A549 treated with CORT108297 at 1 μM for 4 hours (cell line): ENCODE results near the gene TCF25. TPM values are rescaled to one million over a fixed set of nuclear protein-coding genes. Genes with fewer than 3 reads are reported as not detected.

Experiments
- total RNA-seq: library from RNA; stranded (reverse); fragments of 200-300 nt; extraction: Qiagen RNA extraction; gene quantifications from 5 replicates; pipeline ENCODE4 v1.2.3, GENCODE V29; 2022

The TCF25 gene, protein sequence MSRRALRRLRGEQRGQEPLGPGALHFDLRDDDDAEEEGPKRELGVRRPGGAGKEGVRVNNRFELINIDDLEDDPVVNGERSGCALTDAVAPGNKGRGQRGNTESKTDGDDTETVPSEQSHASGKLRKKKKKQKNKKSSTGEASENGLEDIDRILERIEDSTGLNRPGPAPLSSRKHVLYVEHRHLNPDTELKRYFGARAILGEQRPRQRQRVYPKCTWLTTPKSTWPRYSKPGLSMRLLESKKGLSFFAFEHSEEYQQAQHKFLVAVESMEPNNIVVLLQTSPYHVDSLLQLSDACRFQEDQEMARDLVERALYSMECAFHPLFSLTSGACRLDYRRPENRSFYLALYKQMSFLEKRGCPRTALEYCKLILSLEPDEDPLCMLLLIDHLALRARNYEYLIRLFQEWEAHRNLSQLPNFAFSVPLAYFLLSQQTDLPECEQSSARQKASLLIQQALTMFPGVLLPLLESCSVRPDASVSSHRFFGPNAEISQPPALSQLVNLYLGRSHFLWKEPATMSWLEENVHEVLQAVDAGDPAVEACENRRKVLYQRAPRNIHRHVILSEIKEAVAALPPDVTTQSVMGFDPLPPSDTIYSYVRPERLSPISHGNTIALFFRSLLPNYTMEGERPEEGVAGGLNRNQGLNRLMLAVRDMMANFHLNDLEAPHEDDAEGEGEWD
- total RNA-seq = 67.2 to 86.3 TPM (median 80.9 TPM) in 5 replicates

DNA sequence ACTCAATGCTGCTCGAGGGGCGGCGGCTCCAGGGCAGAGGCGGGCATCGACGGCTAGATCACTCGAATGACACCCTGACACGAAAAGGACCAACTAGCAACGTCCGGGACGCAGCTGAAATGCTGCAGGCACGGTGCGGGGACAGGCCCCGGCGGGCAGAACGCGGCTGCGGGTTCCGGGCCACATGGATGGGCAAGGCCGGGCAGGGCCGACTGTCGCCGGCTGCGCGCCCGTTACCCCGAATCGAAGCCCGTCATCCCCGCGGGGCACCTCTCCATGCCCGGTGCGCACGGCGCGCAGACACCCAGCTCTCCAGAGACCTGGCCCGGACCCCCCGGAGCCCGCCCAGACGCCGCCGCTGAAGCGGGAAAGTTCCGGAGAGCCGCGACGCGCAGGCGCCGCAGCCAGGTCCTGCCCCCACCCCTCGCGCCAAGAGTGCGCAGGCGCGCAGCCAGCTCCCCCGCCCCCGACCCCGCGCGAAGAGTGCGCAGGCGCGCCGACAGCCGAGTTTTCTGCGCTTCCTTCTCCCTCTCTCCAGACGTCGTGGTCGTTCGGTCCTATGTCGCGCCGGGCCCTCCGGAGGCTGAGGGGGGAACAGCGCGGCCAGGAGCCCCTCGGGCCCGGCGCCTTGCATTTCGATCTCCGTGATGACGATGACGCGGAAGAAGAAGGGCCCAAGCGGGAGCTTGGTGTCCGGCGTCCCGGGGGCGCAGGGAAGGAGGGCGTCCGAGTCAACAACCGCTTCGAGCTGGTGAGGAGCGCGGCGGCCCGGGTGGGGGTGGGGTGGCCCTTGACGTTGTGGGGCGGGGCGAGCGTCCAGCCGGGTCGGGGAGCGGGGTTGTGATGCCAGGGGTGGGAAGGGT, at the start of gene TCF25:
Gene TCF25 (plus strand): TSS at position 484 of the 863 bp plus-strand sequence. CDS start 76 bp downstream, at position 560.

DNA sequence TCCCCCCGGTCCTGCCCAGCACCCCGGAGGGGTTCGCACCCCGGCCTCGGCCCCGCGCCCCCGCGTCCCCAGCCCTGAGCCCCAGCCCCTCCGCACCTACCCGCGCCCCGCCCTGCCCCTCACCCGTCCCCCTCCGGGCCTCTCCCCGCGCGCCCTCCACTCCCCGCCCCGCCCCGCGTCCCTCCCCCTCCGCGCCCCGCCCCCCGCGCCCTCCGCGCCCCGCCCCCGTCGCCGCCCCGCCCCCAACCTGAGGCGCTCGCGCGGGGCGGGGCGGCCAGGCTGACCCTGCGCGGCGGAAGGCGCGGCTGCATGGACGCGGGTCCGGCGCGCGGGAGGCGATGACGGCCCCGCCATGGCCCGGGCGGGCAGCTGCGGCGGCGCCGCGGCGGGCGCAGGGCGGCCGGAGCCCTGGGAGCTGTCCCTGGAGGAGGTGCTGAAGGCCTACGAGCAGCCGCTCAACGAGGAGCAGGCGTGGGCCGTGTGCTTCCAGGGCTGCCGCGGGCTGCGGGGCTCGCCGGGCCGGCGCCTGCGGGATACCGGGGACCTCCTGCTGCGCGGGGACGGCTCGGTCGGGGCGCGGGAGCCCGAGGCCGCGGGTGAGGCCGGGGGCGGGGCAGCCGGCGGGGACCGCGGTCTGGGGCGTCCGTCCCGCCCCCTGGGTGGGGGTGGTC, 45.1 kb upstream of the TCF25 start, which contains the start of gene SPIRE2:
Gene SPIRE2 (plus strand): TSS at position 277 of the 671 bp plus-strand sequence. CDS start 76 bp downstream, at position 353.

DNA sequence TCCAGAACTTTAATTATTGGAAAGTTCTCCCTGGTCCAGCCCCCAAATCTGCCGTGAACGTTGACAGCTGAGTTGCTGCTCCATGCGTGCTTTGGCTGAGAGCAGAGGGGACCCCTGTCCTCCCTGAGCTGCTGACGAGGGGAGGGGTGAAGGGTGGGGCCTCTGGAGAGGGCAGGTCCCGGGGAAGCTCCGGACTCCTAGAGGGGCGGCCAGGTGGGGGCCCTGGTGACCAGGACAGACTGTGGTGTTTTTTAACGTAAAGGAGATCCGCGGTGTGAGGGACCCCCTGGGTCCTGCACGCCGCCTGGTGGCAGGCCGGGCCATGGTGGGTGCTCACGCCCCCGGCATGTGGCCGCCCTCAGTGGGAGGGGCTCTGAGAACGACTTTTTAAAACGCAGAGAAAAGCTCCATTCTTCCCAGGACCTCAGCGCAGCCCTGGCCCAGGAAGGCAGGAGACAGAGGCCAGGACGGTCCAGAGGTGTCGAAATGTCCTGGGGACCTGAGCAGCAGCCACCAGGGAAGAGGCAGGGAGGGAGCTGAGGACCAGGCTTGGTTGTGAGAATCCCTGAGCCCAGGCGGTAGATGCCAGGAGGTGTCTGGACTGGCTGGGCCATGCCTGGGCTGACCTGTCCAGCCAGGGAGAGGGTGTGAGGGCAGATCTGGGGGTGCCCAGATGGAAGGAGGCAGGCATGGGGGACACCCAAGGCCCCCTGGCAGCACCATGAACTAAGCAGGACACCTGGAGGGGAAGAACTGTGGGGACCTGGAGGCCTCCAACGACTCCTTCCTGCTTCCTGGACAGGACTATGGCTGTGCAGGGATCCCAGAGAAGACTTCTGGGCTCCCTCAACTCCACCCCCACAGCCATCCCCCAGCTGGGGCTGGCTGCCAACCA, 45.3 kb downstream of the TCF25 start, which contains the start of gene MC1R:
Gene MC1R (plus strand): TSS at position 410 of the 895 bp plus-strand sequence. CDS start 397 bp downstream, at position 807.

DNA sequence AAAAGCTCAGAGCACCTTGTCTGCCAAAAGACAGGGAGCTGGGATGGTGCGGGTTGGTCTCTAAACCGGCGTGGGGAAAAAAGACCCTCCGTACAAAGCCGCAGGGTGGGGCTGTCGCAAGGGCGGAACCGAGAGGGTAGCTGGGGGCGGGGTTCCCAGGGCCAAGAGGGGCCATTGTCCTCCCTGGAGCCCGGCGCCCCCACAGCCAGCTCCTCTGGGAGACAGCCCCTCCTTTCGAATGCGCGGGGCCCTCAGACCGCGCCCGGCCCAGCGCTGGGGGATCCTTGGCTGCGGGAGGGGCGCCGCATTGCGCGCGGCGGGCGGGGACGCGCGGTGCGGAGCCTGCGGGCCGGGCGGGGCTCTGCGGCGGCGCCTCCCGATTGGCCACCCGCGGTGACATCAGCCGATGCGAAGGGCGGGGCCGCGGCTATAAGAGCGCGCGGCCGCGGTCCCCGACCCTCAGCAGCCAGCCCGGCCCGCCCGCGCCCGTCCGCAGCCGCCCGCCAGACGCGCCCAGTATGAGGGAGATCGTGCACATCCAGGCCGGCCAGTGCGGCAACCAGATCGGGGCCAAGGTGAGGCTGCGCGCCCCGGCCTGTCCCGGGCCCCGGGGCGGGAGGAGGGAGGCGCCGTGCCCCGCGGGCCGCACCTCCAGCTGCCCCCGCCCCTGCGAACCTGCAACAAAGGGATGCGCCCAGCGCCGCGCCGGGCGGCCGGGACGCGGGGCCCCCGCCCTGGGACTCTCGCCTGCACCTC, 49.7 kb downstream of the TCF25 start, which contains the start of gene TUBB3:
Gene TUBB3 (plus strand): TSS at position 459 of the 756 bp plus-strand sequence. CDS start 60 bp downstream, at position 519.

Other genes with a start within 250 kb of the TCF25 start
- 96.9 to 102 TPM (median 97.9 TPM) in 5 replicates for gene CHMP1A, start 215.9 kb upstream of the TCF25 start, total RNA-seq
- gene SPATA33, start 215.8 kb upstream of the TCF25 start, total RNA-seq = 13.7 to 16.9 TPM (median 16.9 TPM) in 5 replicates
- gene CDK10, start 186.9 kb upstream of the TCF25 start, total RNA-seq = 33.1 to 62.2 TPM (median 50.3 TPM) in 5 replicates
- 9.1 to 13.6 TPM (median 12.2 TPM) in 5 replicates for gene SPATA2L, start 171.9 kb upstream of the TCF25 start, total RNA-seq
- 3.0 to 6.0 TPM (median 4.8 TPM) in 5 replicates for gene VPS9D1, start 152.7 kb upstream of the TCF25 start, total RNA-seq
- gene ZNF276, start 152.1 kb upstream of the TCF25 start, total RNA-seq = 15.6 to 19.6 TPM (median 19.0 TPM) in 5 replicates
- gene FANCA, start 56.9 kb upstream of the TCF25 start, total RNA-seq = 26.0 to 42.0 TPM (median 33.3 TPM) in 5 replicates
- gene SPIRE2, start 45.1 kb upstream of the TCF25 start, total RNA-seq = 5.9 to 8.8 TPM (median 8.1 TPM) in 5 replicates
- 5.2 to 8.1 TPM (median 7.6 TPM) in 5 replicates for gene MC1R, start 45.3 kb downstream of the TCF25 start, total RNA-seq
- gene TUBB3, start 49.8 kb downstream of the TCF25 start, total RNA-seq = 188 to 260 TPM (median 243 TPM) in 5 replicates
- 92.8 to 117 TPM (median 115 TPM) in 5 replicates for gene DEF8, start 75.2 kb downstream of the TCF25 start, total RNA-seq
- gene DBNDD1, start 145.9 kb downstream of the TCF25 start, total RNA-seq = 47.3 to 65.3 TPM (median 63.9 TPM) in 5 replicates
- gene PRDM7, start 203.7 kb downstream of the TCF25 start, total RNA-seq = 0.04 TPM in 1 of 5 replicates, not detected in the others